Measurements from ENCODE around the gene CPNE4.
"Not testable (repeated sequence)": the region's sequence is repeated elsewhere in the genome, so short reads cannot be mapped to it uniquely, and the experiment has no call there.

The CPNE4 gene

GRCh38 chr3:132016061-132017041 lies 18.5 kb downstream of the CPNE4 start:
- no peak for DNase-seq (ENCODE audit: low spot score)

- no peak for DNase-seq (ENCODE audit: low spot score)
Measured at GRCh38 chr3:132014105-132014504, 20.7 kb downstream of the CPNE4 start.

GRCh38 chr3:132009241-132009640 lies 25.6 kb downstream of the CPNE4 start:
- no peak for DNase-seq (ENCODE audit: low spot score)

- DNase-seq (ENCODE audit: low spot score) = no peak
Measured at GRCh38 chr3:132008837-132009236, 26.0 kb downstream of the CPNE4 start.

- no peak for DNase-seq (ENCODE audit: low spot score)
Measured at GRCh38 chr3:132007617-132008016, 27.2 kb downstream of the CPNE4 start.

GRCh38 chr3:132006605-132007204 lies 28.1 kb downstream of the CPNE4 start:
- peak; percentile 24 for DNase-seq (ENCODE audit: low spot score)

GRCh38 chr3:132004571-132004970 lies 30.2 kb downstream of the CPNE4 start:
- DNase-seq (ENCODE audit: low spot score) = no peak

GRCh38 chr3:132003685-132004084 lies 31.1 kb downstream of the CPNE4 start:
- no peak for DNase-seq (ENCODE audit: low spot score)

GRCh38 chr3:132001999-132002398 lies 32.8 kb downstream of the CPNE4 start:
- no peak for DNase-seq (ENCODE audit: low spot score)

GRCh38 chr3:132001036-132001435 lies 33.8 kb downstream of the CPNE4 start:
- no peak for DNase-seq (ENCODE audit: low spot score)

- DNase-seq (ENCODE audit: low spot score) = no peak
Measured at GRCh38 chr3:131998027-131998426, 36.8 kb downstream of the CPNE4 start.

GRCh38 chr3:131995891-131996290 lies 38.9 kb downstream of the CPNE4 start:
- DNase-seq (ENCODE audit: low spot score) = no peak

- DNase-seq (ENCODE audit: low spot score) = no peak
Measured at GRCh38 chr3:131989318-131989717, 45.5 kb downstream of the CPNE4 start.

GRCh38 chr3:131988209-131988608 lies 46.6 kb downstream of the CPNE4 start:
- no peak for DNase-seq (ENCODE audit: low spot score)

- DNase-seq (ENCODE audit: low spot score) = no peak
Measured at GRCh38 chr3:131983689-131984088, 51.1 kb downstream of the CPNE4 start.

- DNase-seq (ENCODE audit: low spot score) = no peak
Measured at GRCh38 chr3:131981323-131981722, 53.5 kb downstream of the CPNE4 start.

GRCh38 chr3:131976448-131976847 lies 58.4 kb downstream of the CPNE4 start:
- no peak for DNase-seq (ENCODE audit: low spot score)

- DNase-seq (ENCODE audit: low spot score) = no peak
Measured at GRCh38 chr3:131975047-131975446, 59.8 kb downstream of the CPNE4 start.

- no peak for DNase-seq (ENCODE audit: low spot score)
Measured at GRCh38 chr3:131973731-131974130, 61.1 kb downstream of the CPNE4 start.

GRCh38 chr3:131972550-131972949 lies 62.3 kb downstream of the CPNE4 start:
- no peak for DNase-seq (ENCODE audit: low spot score)

GRCh38 chr3:131972091-131972490 lies 62.7 kb downstream of the CPNE4 start:
- no peak for DNase-seq (ENCODE audit: low spot score)

GRCh38 chr3:131963442-131963841 lies 71.4 kb downstream of the CPNE4 start:
- not testable (repeated sequence) for DNase-seq (ENCODE audit: low spot score)

- no peak for DNase-seq (ENCODE audit: low spot score)
Measured at GRCh38 chr3:131962982-131963381, 71.8 kb downstream of the CPNE4 start.
